ENCODE measurements around the gene ZSCAN23. TPM values are rescaled to one million over a fixed set of nuclear protein-coding genes. Genes with fewer than 3 reads are reported as not detected.
A peak's percentile ranks its signal among the peaks of the same experiment; 100 is the strongest.

ZSCAN23 gene
- 0.31 TPM for polyA plus RNA-seq (2012; ENCODE audit: low read depth, missing spikeins)

GRCh38 chr6:28443112-28443773, at the start of gene ZSCAN23:
TSS of gene ZSCAN23 (minus strand) at chr6:28443491. CDS start at chr6:28436266, 7,225 bp downstream.
- FAIRE-seq = peak; percentile 95

GRCh38 chr6:28491984-28492317, 48.7 kb upstream of the ZSCAN23 start:
- TF ChIP-seq POLR2AphosphoS5 (IDR thresholded peaks at IDR 0.05; ENCODE audit: low read depth, low read length) = no peak
- no peak for TF ChIP-seq SPI1 (IDR thresholded peaks at IDR 0.05; ENCODE audit: low read depth, low read length)
- TF ChIP-seq PAX5 (IDR thresholded peaks at IDR 0.05; ENCODE audit: insufficient read depth, low read length, severe bottlenecking) = no peak
- no peak for TF ChIP-seq TAF1 (IDR thresholded peaks at IDR 0.05; ENCODE audit: low read depth, low read length)
- no peak for TF ChIP-seq POU2F2 (IDR thresholded peaks at IDR 0.05; ENCODE audit: low read depth, low read length)
- no peak for TF ChIP-seq POLR2A (IDR thresholded peaks at IDR 0.05; ENCODE audit: low read depth, low read length)
- no peak for FAIRE-seq
- no peak for DNase-seq (ENCODE audit: insufficient read length, low spot score)

More at GRCh38 chr6:28443112-28443773, at the start of gene ZSCAN23:
- peak; percentile 30 for DNase-seq (ENCODE audit: insufficient read length, low spot score)
- TF ChIP-seq TAF1 (IDR thresholded peaks at IDR 0.05; ENCODE audit: low read depth, low read length) (peak; percentile 61; the same call in 1 of the 2 replicates), PAX5 (IDR thresholded peaks at IDR 0.05; ENCODE audit: insufficient read depth, low read length, severe bottlenecking) (no peak), POLR2AphosphoS5 (IDR thresholded peaks at IDR 0.05; ENCODE audit: low read depth, low read length) (peak; percentile 67), POU2F2 (IDR thresholded peaks at IDR 0.05; ENCODE audit: low read depth, low read length) (no peak), POLR2A (IDR thresholded peaks at IDR 0.05; ENCODE audit: low read depth, low read length) (peak; percentile 77), SPI1 (IDR thresholded peaks at IDR 0.05; ENCODE audit: low read depth, low read length) (no peak)

- TF ChIP-seq POLR2A (IDR thresholded peaks at IDR 0.05; ENCODE audit: low read depth, low read length) (no peak), SPI1 (IDR thresholded peaks at IDR 0.05; ENCODE audit: low read depth, low read length) (no peak), POU2F2 (IDR thresholded peaks at IDR 0.05; ENCODE audit: low read depth, low read length) (no peak), PAX5 (IDR thresholded peaks at IDR 0.05; ENCODE audit: insufficient read depth, low read length, severe bottlenecking) (no peak), POLR2AphosphoS5 (IDR thresholded peaks at IDR 0.05; ENCODE audit: low read depth, low read length) (no peak), TAF1 (IDR thresholded peaks at IDR 0.05; ENCODE audit: low read depth, low read length) (no peak)
- FAIRE-seq (no peak), DNase-seq (ENCODE audit: insufficient read length, low spot score) (no peak)
Observed at GRCh38 chr6:28490205-28490890, 47.1 kb upstream of the ZSCAN23 start.

GRCh38 chr6:28489366-28490204, 46.3 kb upstream of the ZSCAN23 start:
- no peak for TF ChIP-seq POLR2A (IDR thresholded peaks at IDR 0.05; ENCODE audit: low read depth, low read length)
- no peak for TF ChIP-seq POLR2AphosphoS5 (IDR thresholded peaks at IDR 0.05; ENCODE audit: low read depth, low read length)
- no peak for TF ChIP-seq POU2F2 (IDR thresholded peaks at IDR 0.05; ENCODE audit: low read depth, low read length)
- TF ChIP-seq SPI1 (IDR thresholded peaks at IDR 0.05; ENCODE audit: low read depth, low read length) = no peak
- TF ChIP-seq PAX5 (IDR thresholded peaks at IDR 0.05; ENCODE audit: insufficient read depth, low read length, severe bottlenecking) = no peak
- no peak for TF ChIP-seq TAF1 (IDR thresholded peaks at IDR 0.05; ENCODE audit: low read depth, low read length)
- no peak for FAIRE-seq
- DNase-seq (ENCODE audit: insufficient read length, low spot score) = peak; percentile 45

- no peak for DNase-seq (ENCODE audit: insufficient read length, low spot score)
- peak; percentile 52 for FAIRE-seq
- TF ChIP-seq PAX5 (IDR thresholded peaks at IDR 0.05; ENCODE audit: insufficient read depth, low read length, severe bottlenecking) (no peak), POLR2A (IDR thresholded peaks at IDR 0.05; ENCODE audit: low read depth, low read length) (no peak), POU2F2 (IDR thresholded peaks at IDR 0.05; ENCODE audit: low read depth, low read length) (no peak), SPI1 (IDR thresholded peaks at IDR 0.05; ENCODE audit: low read depth, low read length) (no peak), TAF1 (IDR thresholded peaks at IDR 0.05; ENCODE audit: low read depth, low read length) (no peak)
Observed at GRCh38 chr6:28488916-28489365, 45.6 kb upstream of the ZSCAN23 start.

- TF ChIP-seq TAF1 (IDR thresholded peaks at IDR 0.05; ENCODE audit: low read depth, low read length) = no peak
- no peak for FAIRE-seq
- no peak for DNase-seq (ENCODE audit: insufficient read length, low spot score)
Observed at GRCh38 chr6:28486988-28487742, 43.9 kb upstream of the ZSCAN23 start.

GRCh38 chr6:28486533-28486932, 43.2 kb upstream of the ZSCAN23 start:
- DNase-seq (ENCODE audit: insufficient read length, low spot score) (no peak), FAIRE-seq (no peak)
- TF ChIP-seq TAF1 (IDR thresholded peaks at IDR 0.05; ENCODE audit: low read depth, low read length) = no peak
- TF ChIP-seq POLR2A (IDR thresholded peaks at IDR 0.05; ENCODE audit: low read depth, low read length) = no peak

GRCh38 chr6:28485482-28485881, 42.2 kb upstream of the ZSCAN23 start:
- TF ChIP-seq POLR2A (IDR thresholded peaks at IDR 0.05; ENCODE audit: low read depth, low read length) (no peak), TAF1 (IDR thresholded peaks at IDR 0.05; ENCODE audit: low read depth, low read length) (no peak), PAX5 (IDR thresholded peaks at IDR 0.05; ENCODE audit: insufficient read depth, low read length, severe bottlenecking) (no peak), SPI1 (IDR thresholded peaks at IDR 0.05; ENCODE audit: low read depth, low read length) (no peak), POLR2AphosphoS5 (IDR thresholded peaks at IDR 0.05; ENCODE audit: low read depth, low read length) (no peak)
- FAIRE-seq (no peak), DNase-seq (ENCODE audit: insufficient read length, low spot score) (no peak)
